CD4-positive, alpha-beta T cell (primary cell): ENCODE measurements around the gene ATP10A. TPM values are rescaled to one million over a fixed set of nuclear protein-coding genes. Genes with fewer than 3 reads are reported as not detected.
A peak's percentile ranks its signal among the peaks of the same experiment; 100 is the strongest.

ENCODE experiments used
- ATAC-seq: fragments of 200-7000 bp; cut with Tn5 transposase; one replicate; pipeline ENCODE4 v1.10.0; 2022; ENCODE audit warnings: mild to moderate bottlenecking; ENCODE audit not compliant: poor library complexity
- CTCF ChIA-PET: fragments of 350-600 bp; sonication (Branson Sonifier 250); formaldehyde crosslinking; loops from one replicate; lab custom pipeline; 2021; ENCODE audit warnings: antibody characterized with exemption, inconsistent platforms; lab: Charles Lee
- POLR2A ChIA-PET: fragments of 350-600 bp; sonication (Branson Sonifier 250); formaldehyde crosslinking; loops from one replicate; lab custom pipeline; 2021; ENCODE audit warnings: antibody characterized with exemption, inconsistent platforms; lab: Charles Lee
- DNase-seq, 14 experiments: peaks; one replicate each; pipeline ENCODE4 v3.0.0-alpha.2; 2013 to 2020; ENCODE audit warnings: mixed read lengths in 2 of 14
- H3K27ac ChIP-seq, 2 donors: one replicate each; pipeline versions ENCODE4 v1.5.1 to v1.7.0; 2013; ENCODE audit warnings: low read length in 2 of 2, low read depth in 1 of 2, mild to moderate bottlenecking in 1 of 2
- H3K27me3 ChIP-seq, 2 experiments: 1 replicate in 1 of 2; 2 replicates in 1 of 2; pipeline versions ENCODE4 v1.6.1 to v1.7.0; 2013; ENCODE audit warnings: low read length in 2 of 2, control low read depth in 1 of 2, mild to moderate bottlenecking in 1 of 2, moderate library complexity in 1 of 2; ENCODE audit not compliant: insufficient read depth in 2 of 2, control insufficient read depth in 1 of 2
- H3K36me3 ChIP-seq: one replicate; pipeline ENCODE4 v1.6.1; 2013; ENCODE audit warnings: low read length, control low read depth; ENCODE audit not compliant: insufficient read depth
- H3K4me1 ChIP-seq: one replicate; pipeline ENCODE4 v1.6.1; 2013; ENCODE audit warnings: low read length, control low read depth; ENCODE audit not compliant: insufficient read depth
- H3K4me3 ChIP-seq: one replicate; pipeline ENCODE4 v1.5.1; 2013; ENCODE audit warnings: mild to moderate bottlenecking, low read length, moderate library complexity
- H3K9me3 ChIP-seq, 2 experiments: 1 replicate in 1 of 2; 2 replicates in 1 of 2; pipeline versions ENCODE4 v1.6.1 to v1.7.0; 2013; ENCODE audit warnings: low read length in 2 of 2, mild to moderate bottlenecking in 2 of 2, control low read depth in 1 of 2, moderate library complexity in 1 of 2; ENCODE audit not compliant: control insufficient read depth in 1 of 2, insufficient read depth in 1 of 2
- H3K27ac Mint-ChIP-seq: one replicate; pipeline ENCODE4 v1.8.0; 2020; ENCODE audit warnings: mixed read lengths
- H3K27me3 Mint-ChIP-seq: one replicate; pipeline ENCODE4 v1.8.0; 2021; ENCODE audit warnings: mixed read lengths
- H3K36me3 Mint-ChIP-seq: one replicate; pipeline ENCODE4 v1.8.0; 2021; ENCODE audit warnings: low read depth, mixed read lengths
- H3K4me1 Mint-ChIP-seq: one replicate; pipeline ENCODE4 v1.8.0; 2021; ENCODE audit warnings: low read depth, mixed read lengths
- H3K4me3 Mint-ChIP-seq: one replicate; pipeline ENCODE4 v1.8.0; 2020; ENCODE audit warnings: mild to moderate bottlenecking, mixed read lengths
- H3K9me3 Mint-ChIP-seq: one replicate; pipeline ENCODE4 v1.8.0; 2020; ENCODE audit warnings: mixed read lengths
- CTCF ChIP-seq: fragments of 200-600 bp; IDR thresholded peaks from one replicate; pipeline ENCODE4 v1.8.0; 2022; ENCODE audit warnings: antibody characterized with exemption, mild to moderate bottlenecking
- intact Hi-C, 2 experiments: fragments of 100-400 bp; cut with DNase I in 1 of 2; cut with micrococcal nuclease in 1 of 2; formaldehyde crosslinking; loops; one replicate each; pipeline versions ENCODE4 v1.15.1 to v1.9.0; 2023 to 2025; cut with DNase I, micrococcal nuclease
- total RNA-seq, 174 experiments: library from RNA in 2 of 174; stranded (reverse) in 2 of 174; gene quantifications; one replicate each; pipeline ENCODE4 v1.2.3 and lab custom pipeline; 2021 to 2026

Gene ATP10A
- total RNA-seq, 2 experiments from 2014 or later, result 30.0 to 30.4 TPM

- no peaks in the 10 kb centered on the region for H3K9me3 ChIP-seq
- H3K27ac ChIP-seq, result no peak overlapping the region
- intact Hi-C loops, result loop anchor here (2.0 to 5.0 kb wide), 4 partner anchors 15 to 218 kb away; no protein-coding TSS in a partner anchor
- H3K36me3 ChIP-seq, result no peaks in the 10 kb centered on the region
- Mint-ChIP-seq H3K36me3 (peaks cover 27% of the 10 kb centered on the region), H3K4me3 (peak overlapping the region; percentile 96), H3K4me1 (peaks cover 36% of the 10 kb centered on the region), H3K9me3 (no peaks in the 10 kb centered on the region), H3K27ac (peak overlapping the region; percentile 83), H3K27me3 (no peaks in the 10 kb centered on the region)
- CTCF ChIA-PET, result no interaction called here
- H3K27me3 ChIP-seq, result no peaks in the 10 kb centered on the region
- POLR2A ChIA-PET, result interaction anchor here (0.9 to 5.9 kb wide), 4 partner anchors 11 to 64 kb away, joined by 6 to 127 read pairs (median 31); no protein-coding TSS in a partner anchor
- no peak for DNase-seq
- ATAC-seq, result no peak
- no peak for TF ChIP-seq CTCF
- peaks cover 44% of the 10 kb centered on the region for H3K4me1 ChIP-seq
- peak overlapping the region; percentile 69 for H3K4me3 ChIP-seq
These were observed 947 bp upstream of the ATP10A start for GRCh38 chr15:25863968-25864580.

DNA sequence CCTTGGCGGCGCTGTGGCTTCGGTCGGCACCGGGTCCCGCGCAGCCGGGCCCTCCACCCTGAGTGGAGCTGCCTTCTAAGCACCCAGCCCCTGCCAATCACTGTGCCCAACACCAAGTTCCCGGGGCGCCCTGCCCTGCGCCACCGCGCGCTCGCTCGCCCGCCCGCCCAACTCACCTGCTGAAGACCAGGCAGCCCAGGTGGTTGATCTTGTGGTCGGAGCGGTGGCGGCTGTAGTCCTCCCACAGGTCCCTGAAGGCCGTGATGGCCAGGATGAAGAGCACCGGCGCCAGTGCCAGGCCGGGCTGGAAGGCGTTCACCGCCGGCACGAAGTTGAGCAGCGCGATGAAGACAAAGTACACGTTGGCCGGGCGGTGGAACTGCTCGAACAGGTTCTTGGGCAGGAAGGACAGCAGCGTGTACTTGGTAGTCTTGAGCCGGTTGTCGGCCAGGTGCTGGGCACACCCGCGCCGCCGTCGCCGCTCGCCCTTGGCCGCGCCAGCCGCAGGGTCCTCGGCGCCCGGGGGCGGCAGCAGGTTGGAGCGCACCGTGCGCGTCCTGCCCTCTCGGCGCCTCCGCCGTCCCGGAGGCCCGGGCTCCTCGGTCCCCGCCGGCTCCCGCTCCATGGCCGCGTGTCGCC lies 536 bp downstream of the ATP10A start:
- no peak for TF ChIP-seq CTCF
- Histone ChIP-seq H3K9me3 (no peaks in the 10 kb centered on the region), H3K4me3 (peak overlapping the region; percentile 89), H3K36me3 (peaks cover 8% of the 10 kb centered on the region), H3K27ac (peak overlapping the region; percentile 80 to 86), H3K4me1 (peaks cover 57% of the 10 kb centered on the region), H3K27me3 (no peaks in the 10 kb centered on the region)
- ATAC-seq, result peak; percentile 45
- no peaks in the 10 kb centered on the region for H3K9me3 Mint-ChIP-seq
- DNase-seq, result peak; percentile 44 to 81 (median 62)
- intact Hi-C loops, result loop anchor here (2.0 to 5.0 kb wide), 4 partner anchors 14 to 220 kb away; no protein-coding TSS in a partner anchor
- H3K27me3 Mint-ChIP-seq, result no peaks in the 10 kb centered on the region
- peaks cover 37% of the 10 kb centered on the region for H3K36me3 Mint-ChIP-seq
- ChIA-PET CTCF (interaction anchor here (1.3 to 3.2 kb wide), 3 partner anchors 10 to 79 kb away, joined by 3 to 8 read pairs (median 8); no protein-coding TSS in a partner anchor), POLR2A (interaction anchor here (0.6 to 5.9 kb wide), 16 partner anchors 9 to 123 kb away, joined by 3 to 127 read pairs (median 4); no protein-coding TSS in a partner anchor)
- H3K4me1 Mint-ChIP-seq, result peaks cover 51% of the 10 kb centered on the region
- peak overlapping the region; percentile 93 for H3K27ac Mint-ChIP-seq
- H3K4me3 Mint-ChIP-seq, result peak overlapping the region; percentile 96

- Histone ChIP-seq H3K4me1 (peaks cover 60% of the 10 kb centered on the region), H3K27ac (peak overlapping the region; percentile 80 to 86), H3K27me3 (no peaks in the 10 kb centered on the region), H3K36me3 (peaks cover 8% of the 10 kb centered on the region), H3K9me3 (no peaks in the 10 kb centered on the region), H3K4me3 (peak overlapping the region; percentile 89)
- H3K4me1 Mint-ChIP-seq, result peaks cover 56% of the 10 kb centered on the region
- ATAC-seq (peak; percentile 7), DNase-seq (peak in 4 of 14 experiments; percentile 27 to 56 (median 48))
- POLR2A ChIA-PET, result interaction anchor here (0.7 to 5.9 kb wide), 16 partner anchors 9 to 122 kb away, joined by 3 to 127 read pairs (median 4); no protein-coding TSS in a partner anchor
- peaks cover 42% of the 10 kb centered on the region for H3K36me3 Mint-ChIP-seq
- intact Hi-C loops, result loop anchor here (2.0 to 5.0 kb wide), 4 partner anchors 13 to 220 kb away; no protein-coding TSS in a partner anchor
- CTCF ChIA-PET, result interaction anchor here (1.3 to 3.2 kb wide), 3 partner anchors 9 to 78 kb away, joined by 3 to 8 read pairs (median 8); no protein-coding TSS in a partner anchor
- no peak for TF ChIP-seq CTCF
- H3K27me3 Mint-ChIP-seq, result no peaks in the 10 kb centered on the region
- no peaks in the 10 kb centered on the region for H3K9me3 Mint-ChIP-seq
- peak overlapping the region; percentile 96 for H3K4me3 Mint-ChIP-seq
- peak overlapping the region; percentile 93 for H3K27ac Mint-ChIP-seq
These were observed 1.1 kb downstream of the ATP10A start for GRCh38 chr15:25862071-25862471.
